ENCODE measurements around the gene ADSS2. TPM values are rescaled to one million over a fixed set of nuclear protein-coding genes. Genes with fewer than 3 reads are reported as not detected.

Gene ADSS2
- polyA plus RNA-seq, 3 donors: 24.4 to 33.5 (median 26.3) TPM

GRCh38 chr1:244444854-244445253, 6.9 kb downstream of the ADSS2 start:
- no peak for TF ChIP-seq CTCF (IDR thresholded peaks at IDR 0.05)
- Histone ChIP-seq H3K36me3 (replicated peaks in 1 of 2; ENCODE audit: control insufficient read depth in 1 of 2, insufficient read depth in 2 of 2, low read length in 2 of 2) (peaks cover 2 to 26% of the 10 kb centered on the region in 2 donors), H3K4me3 (replicated peaks in 1 of 3; ENCODE audit: low read depth in 2 of 3, low read length in 3 of 3) (no peak overlapping the region), H4K20me1 (ENCODE audit: insufficient read depth, low read length) (peaks cover 97% of the 10 kb centered on the region), H3K4me2 (replicated peaks; ENCODE audit: extremely low read depth, low read length, poor library complexity, severe bottlenecking) (no peak overlapping the region), H3K27me3 (ENCODE audit: control insufficient read depth in 2 of 2, insufficient read depth in 2 of 2, low read length in 2 of 2) (no peaks in the 10 kb centered on the region), H3K79me2 (ENCODE audit: insufficient read depth, low read length) (peaks cover 100% of the 10 kb centered on the region), H3K27ac (ENCODE audit: low read depth in 1 of 2, low read length in 2 of 2) (peak overlapping the region in 1 of 2 donors; percentile 71), H2AFZ (ENCODE audit: insufficient read depth, low read depth, low read length, poor library complexity, severe bottlenecking) (no peak overlapping the region), H3K4me1 (ENCODE audit: control insufficient read depth in 1 of 2, insufficient read depth in 2 of 2, low read length in 2 of 2) (peaks cover 18 to 21% of the 10 kb centered on the region in 2 donors), H3K9me3 (replicated peaks in 1 of 2; ENCODE audit: control insufficient read depth in 1 of 2, insufficient read depth in 1 of 2, low read length in 2 of 2) (no peaks in the 10 kb centered on the region), H3K9ac (ENCODE audit: insufficient read depth, low read length, poor library complexity, severe bottlenecking) (no peak overlapping the region)
- Mint-ChIP-seq H3K9me3 (no peaks in the 10 kb centered on the region), H3K27ac (peak overlapping the region in 4 of 7 donors; percentile 22 to 74 (median 46)), H3K4me3 (no peak overlapping the region), H3K4me1 (peaks cover 41% of the 10 kb centered on the region), H3K36me3 (peaks cover 28 to 32% of the 10 kb centered on the region in 2 donors), H3K27me3 (ENCODE audit: low read depth in 3 of 3) (no peaks in the 10 kb centered on the region)
- intact Hi-C loops (cut with micrococcal nuclease): no loop called here
- no CpG with 5 or more reads among the region's 1 CpG for whole genome bisulfite sequencing (ENCODE audit: insufficient coverage)
- DNase-seq: no peak

- no peaks in the 10 kb centered on the region for H3K9me3 Mint-ChIP-seq
- H3K4me2 ChIP-seq (replicated peaks; ENCODE audit: extremely low read depth, low read length, poor library complexity, severe bottlenecking): no peak overlapping the region
- no CpG with 5 or more reads among the region's 2 CpGs for WGBS (ENCODE audit: insufficient coverage)
- H3K4me3 ChIP-seq (replicated peaks in 1 of 3; ENCODE audit: low read depth in 2 of 3, low read length in 3 of 3): no peak overlapping the region
- H4K20me1 ChIP-seq (ENCODE audit: insufficient read depth, low read length): peaks cover 95% of the 10 kb centered on the region
- H3K27ac ChIP-seq (ENCODE audit: low read depth in 1 of 2, low read length in 2 of 2): peak overlapping the region in 1 of 2 donors; percentile 1
- no peak overlapping the region for H3K9ac ChIP-seq (ENCODE audit: insufficient read depth, low read length, poor library complexity, severe bottlenecking)
- intact Hi-C loops (cut with micrococcal nuclease): no loop called here
- H3K27ac Mint-ChIP-seq: peak overlapping the region in 1 of 7 donors; percentile 17
- peaks cover 13 to 14% of the 10 kb centered on the region in 2 donors for H3K4me1 ChIP-seq (ENCODE audit: control insufficient read depth in 1 of 2, insufficient read depth in 2 of 2, low read length in 2 of 2)
- H3K4me3 Mint-ChIP-seq: no peak overlapping the region
- peaks cover 100% of the 10 kb centered on the region for H3K79me2 ChIP-seq (ENCODE audit: insufficient read depth, low read length)
- H3K4me1 Mint-ChIP-seq: peaks cover 36% of the 10 kb centered on the region
- no peaks in the 10 kb centered on the region for H3K27me3 Mint-ChIP-seq (ENCODE audit: low read depth in 3 of 3)
- peaks cover 2 to 26% of the 10 kb centered on the region in 2 donors for H3K36me3 ChIP-seq (replicated peaks in 1 of 2; ENCODE audit: control insufficient read depth in 1 of 2, insufficient read depth in 2 of 2, low read length in 2 of 2)
- TF ChIP-seq CTCF (IDR thresholded peaks at IDR 0.05): no peak
- DNase-seq: no peak
- peaks cover 20 to 23% of the 10 kb centered on the region in 2 donors for H3K36me3 Mint-ChIP-seq
- H3K27me3 ChIP-seq (ENCODE audit: control insufficient read depth in 2 of 2, insufficient read depth in 2 of 2, low read length in 2 of 2): no peaks in the 10 kb centered on the region
- no peak overlapping the region for H2AFZ ChIP-seq (ENCODE audit: insufficient read depth, low read depth, low read length, poor library complexity, severe bottlenecking)
- H3K9me3 ChIP-seq (replicated peaks in 1 of 2; ENCODE audit: control insufficient read depth in 1 of 2, insufficient read depth in 1 of 2, low read length in 2 of 2): no peaks in the 10 kb centered on the region
These were observed 8.9 kb downstream of the ADSS2 start for GRCh38 chr1:244442850-244443249.

All from CD14-positive monocyte (primary cell).